IPS-15b (cell line): Measurements from ENCODE around the gene KAT2A.

Experiments
- H3K27me3 ChIP-seq: one replicate; pipeline ENCODE4 v1.6.1; 2013; ENCODE audit warnings: low read length; ENCODE audit not compliant: control insufficient read depth, insufficient read depth
- H3K36me3 ChIP-seq: one replicate; pipeline ENCODE4 v1.6.1; 2013; ENCODE audit warnings: low read length; ENCODE audit not compliant: control insufficient read depth, insufficient read depth
- H3K4me1 ChIP-seq: one replicate; pipeline ENCODE4 v1.6.1; 2013; ENCODE audit warnings: mild to moderate bottlenecking, low read length; ENCODE audit not compliant: control insufficient read depth, insufficient read depth
- H3K4me3 ChIP-seq: one replicate; pipeline ENCODE4 v1.5.1; 2013; ENCODE audit warnings: low read depth, low read length
- H3K9ac ChIP-seq: one replicate; pipeline ENCODE4 v1.6.1; 2013; ENCODE audit warnings: low read depth, mild to moderate bottlenecking, low read length
- H3K9me3 ChIP-seq: one replicate; pipeline ENCODE4 v1.6.1; 2013; ENCODE audit warnings: mild to moderate bottlenecking, low read length; ENCODE audit not compliant: control insufficient read depth, insufficient read depth

KAT2A gene

GRCh38 chr17:42110301-42111264 lies 10.6 kb downstream of the KAT2A start:
- Histone ChIP-seq H3K9me3 (no peaks in the 10 kb centered on the region), H3K4me3 (no peak overlapping the region), H3K36me3 (peaks cover 18% of the 10 kb centered on the region), H3K4me1 (peaks cover 6% of the 10 kb centered on the region), H3K27me3 (no peaks in the 10 kb centered on the region), H3K9ac (no peak overlapping the region)

- no peak overlapping the region for H3K4me3 ChIP-seq
- H3K36me3 ChIP-seq = peaks cover 11% of the 10 kb centered on the region
- H3K27me3 ChIP-seq = no peaks in the 10 kb centered on the region
- no peak overlapping the region for H3K9ac ChIP-seq
- H3K9me3 ChIP-seq = no peaks in the 10 kb centered on the region
- H3K4me1 ChIP-seq = peaks cover 6% of the 10 kb centered on the region
Observed at GRCh38 chr17:42109086-42109485, 12.1 kb downstream of the KAT2A start.

- H3K27me3 ChIP-seq = no peaks in the 10 kb centered on the region
- peaks cover 2% of the 10 kb centered on the region for H3K36me3 ChIP-seq
- peak overlapping the region; percentile 58 for H3K4me3 ChIP-seq
- H3K9ac ChIP-seq = peak overlapping the region; percentile 41
- H3K4me1 ChIP-seq = peaks cover 6% of the 10 kb centered on the region
- H3K9me3 ChIP-seq = no peaks in the 10 kb centered on the region
Observed at GRCh38 chr17:42107597-42108576, 13.3 kb downstream of the KAT2A start.

GRCh38 chr17:42107124-42107523 lies 14.0 kb downstream of the KAT2A start:
- Histone ChIP-seq H3K4me3 (peak overlapping the region; percentile 58), H3K27me3 (no peaks in the 10 kb centered on the region), H3K4me1 (peaks cover 4% of the 10 kb centered on the region), H3K36me3 (peaks cover 2% of the 10 kb centered on the region), H3K9me3 (no peaks in the 10 kb centered on the region), H3K9ac (no peak overlapping the region)

- Histone ChIP-seq H3K9me3 (no peaks in the 10 kb centered on the region), H3K4me1 (peaks cover 4% of the 10 kb centered on the region), H3K4me3 (no peak overlapping the region), H3K9ac (no peak overlapping the region), H3K27me3 (no peaks in the 10 kb centered on the region), H3K36me3 (peaks cover 2% of the 10 kb centered on the region)
Observed at GRCh38 chr17:42106009-42106408, 15.2 kb downstream of the KAT2A start.

GRCh38 chr17:42104264-42104663 lies 16.9 kb downstream of the KAT2A start:
- H3K36me3 ChIP-seq = peaks cover 2% of the 10 kb centered on the region
- H3K4me3 ChIP-seq = no peak overlapping the region
- H3K9me3 ChIP-seq = no peaks in the 10 kb centered on the region
- H3K9ac ChIP-seq = no peak overlapping the region
- H3K4me1 ChIP-seq = peaks cover 4% of the 10 kb centered on the region
- peaks cover 2% of the 10 kb centered on the region for H3K27me3 ChIP-seq

- Histone ChIP-seq H3K27me3 (peaks cover 4% of the 10 kb centered on the region), H3K36me3 (no peaks in the 10 kb centered on the region), H3K4me3 (no peak overlapping the region), H3K9ac (no peak overlapping the region), H3K4me1 (peaks cover 4% of the 10 kb centered on the region), H3K9me3 (no peaks in the 10 kb centered on the region)
Observed at GRCh38 chr17:42103221-42103954, 17.8 kb downstream of the KAT2A start.

GRCh38 chr17:42101513-42102292 lies 19.5 kb downstream of the KAT2A start:
- H3K36me3 ChIP-seq = no peaks in the 10 kb centered on the region
- peaks cover 3% of the 10 kb centered on the region for H3K4me1 ChIP-seq
- no peak overlapping the region for H3K4me3 ChIP-seq
- H3K27me3 ChIP-seq = peaks cover 19% of the 10 kb centered on the region
- no peaks in the 10 kb centered on the region for H3K9me3 ChIP-seq
- H3K9ac ChIP-seq = no peak overlapping the region

GRCh38 chr17:42098730-42099399 lies 22.3 kb downstream of the KAT2A start:
- H3K9ac ChIP-seq = no peak overlapping the region
- H3K4me3 ChIP-seq = no peak overlapping the region
- H3K27me3 ChIP-seq = peaks cover 26% of the 10 kb centered on the region
- no peaks in the 10 kb centered on the region for H3K9me3 ChIP-seq
- H3K36me3 ChIP-seq = no peaks in the 10 kb centered on the region
- H3K4me1 ChIP-seq = peaks cover 6% of the 10 kb centered on the region
